Putamen (tissue), 1 donor: ENCODE results near the gene PGA5.

Experiments
- DNase-seq: peaks from one replicate; pipeline ENCODE4 v3.0.0-alpha.2; 2016; ENCODE audit warnings: low spot score

Gene PGA5

GRCh38 chr11:61267437-61267841 lies 26.5 kb downstream of the PGA5 start:
- DNase-seq: no peak

GRCh38 chr11:61268588-61269250 lies 27.7 kb downstream of the PGA5 start:
- no peak for DNase-seq

- DNase-seq: no peak
Measured at GRCh38 chr11:61270354-61271076, 29.5 kb downstream of the PGA5 start.

- no peak for DNase-seq
Measured at GRCh38 chr11:61272731-61273130, 31.8 kb downstream of the PGA5 start.

- DNase-seq: no peak
Measured at GRCh38 chr11:61273178-61274078, 32.5 kb downstream of the PGA5 start.

GRCh38 chr11:61274084-61274483 lies 33.1 kb downstream of the PGA5 start:
- no peak for DNase-seq

- no peak for DNase-seq
Measured at GRCh38 chr11:61275191-61275590, 34.2 kb downstream of the PGA5 start.

- DNase-seq: no peak
Measured at GRCh38 chr11:61277186-61278000, 36.4 kb downstream of the PGA5 start.

- DNase-seq: no peak
Measured at GRCh38 chr11:61278001-61278470, 37.1 kb downstream of the PGA5 start.

- no peak for DNase-seq
Measured at GRCh38 chr11:61279934-61280659, 39.1 kb downstream of the PGA5 start.

- DNase-seq: no peak
Measured at GRCh38 chr11:61280883-61281580, 40.1 kb downstream of the PGA5 start.

- DNase-seq: no peak
Measured at GRCh38 chr11:61281581-61282250, 40.7 kb downstream of the PGA5 start.

GRCh38 chr11:61283613-61284012 lies 42.6 kb downstream of the PGA5 start:
- DNase-seq: no peak

- no peak for DNase-seq
Measured at GRCh38 chr11:61287338-61287977, 46.5 kb downstream of the PGA5 start.

- no peak for DNase-seq
Measured at GRCh38 chr11:61290905-61291690, 50.1 kb downstream of the PGA5 start.

GRCh38 chr11:61292356-61292755 lies 51.4 kb downstream of the PGA5 start:
- no peak for DNase-seq

GRCh38 chr11:61293867-61294716 lies 53.1 kb downstream of the PGA5 start:
- no peak for DNase-seq
